GM23338 (cell line): ENCODE results near the gene CFAP100. TPM values are rescaled to one million over a fixed set of nuclear protein-coding genes. Genes with fewer than 3 reads are reported as not detected.

Experiments
- ATAC-seq: fragments of 200-7000 bp; cut with Tn5 transposase; 3 replicates; pipeline ENCODE4 v1.9.1; 2020
- DNase-seq: peaks from one replicate; pipeline ENCODE4 v3.0.0-alpha.2; 2015; ENCODE audit warnings: low spot score
- H2AFZ ChIP-seq: fragments of 200-600 bp; sonication (generic); 2 replicates; pipeline ENCODE4 v1.8.0; 2016; ENCODE audit warnings: antibody characterized with exemption, mild to moderate bottlenecking, moderate library complexity
- H3F3A ChIP-seq: fragments of 200-600 bp; sonication (generic); replicated peaks from 2 replicates; pipeline ENCODE4 v1.8.0; 2017; ENCODE audit warnings: antibody characterized with exemption, mixed run types, low read depth
- H3K27ac ChIP-seq: fragments of 200-600 bp; sonication (generic); 2 replicates; pipeline ENCODE4 v1.6.1; 2016; ENCODE audit warnings: low read depth
- H3K27me3 ChIP-seq: fragments of 200-600 bp; sonication (generic); 2 replicates; pipeline ENCODE4 v1.8.0; 2016; ENCODE audit warnings: mild to moderate bottlenecking, mixed run types, moderate library complexity; ENCODE audit not compliant: insufficient read depth
- H3K36me3 ChIP-seq: fragments of 200-600 bp; sonication (generic); 2 replicates; pipeline ENCODE4 v1.8.0; 2016; ENCODE audit warnings: mild to moderate bottlenecking; ENCODE audit not compliant: insufficient read depth
- H3K4me1 ChIP-seq: fragments of 200-600 bp; sonication (generic); 2 replicates; pipeline ENCODE4 v1.8.0; 2016; ENCODE audit warnings: mild to moderate bottlenecking, moderate library complexity; ENCODE audit not compliant: insufficient read depth
- H3K4me2 ChIP-seq: fragments of 200-600 bp; sonication (generic); 2 replicates; pipeline ENCODE4 v1.7.1; 2017; ENCODE audit warnings: mixed run types
- H3K4me3 ChIP-seq: fragments of 200-600 bp; sonication (generic); 2 replicates; pipeline ENCODE4 v1.6.1; 2016; ENCODE audit warnings: mixed run types
- H3K79me2 ChIP-seq: fragments of 200-600 bp; sonication (generic); replicated peaks from 2 replicates; pipeline ENCODE4 v1.8.0; 2017; ENCODE audit warnings: mild to moderate bottlenecking; ENCODE audit not compliant: insufficient read depth
- H3K9me2 ChIP-seq: fragments of 200-600 bp; sonication (generic); 2 replicates; pipeline ENCODE4 v1.8.0; 2017; ENCODE audit not compliant: insufficient read depth
- H4K20me1 ChIP-seq: fragments of 200-600 bp; sonication (generic); replicated peaks from 2 replicates; pipeline ENCODE4 v1.8.0; 2017; ENCODE audit warnings: mild to moderate bottlenecking; ENCODE audit not compliant: insufficient read depth
- H3K27ac Mint-ChIP-seq: 2 replicates; pipeline ENCODE4 v1.8.0; 2020; ENCODE audit warnings: inconsistent platforms, mild to moderate bottlenecking, moderate library complexity, mixed read lengths
- H3K27me3 Mint-ChIP-seq: 3 replicates; pipeline ENCODE4 v1.8.0; 2022; ENCODE audit warnings: low read depth, mild to moderate bottlenecking, moderate library complexity, mixed read lengths, inconsistent platforms; ENCODE audit not compliant: insufficient read depth, poor library complexity
- H3K36me3 Mint-ChIP-seq: 3 replicates; pipeline ENCODE4 v1.8.0; 2021; ENCODE audit warnings: low read depth, mild to moderate bottlenecking, inconsistent platforms, moderate library complexity, mixed read lengths
- H3K4me1 Mint-ChIP-seq: 3 replicates; pipeline ENCODE4 v1.8.0; 2020; ENCODE audit warnings: mild to moderate bottlenecking, inconsistent platforms, mixed read lengths
- H3K4me3 Mint-ChIP-seq: 3 replicates; pipeline ENCODE4 v1.8.0; 2021; ENCODE audit warnings: moderate library complexity, mild to moderate bottlenecking, inconsistent platforms, mixed read lengths
- H3K9me3 Mint-ChIP-seq: 3 replicates; pipeline ENCODE4 v1.8.0; 2020; ENCODE audit warnings: moderate library complexity, mild to moderate bottlenecking, inconsistent platforms, mixed read lengths
- CREB1 ChIP-seq: fragments of 250-450 bp; sonication (Bioruptor Pico); IDR thresholded peaks from 2 replicates; pipeline ENCODE4 v1.5.0; 2020; ENCODE audit warnings: low read depth, mild to moderate bottlenecking, moderate library complexity
- EZH2 ChIP-seq: fragments of 200-600 bp; sonication (generic); IDR thresholded peaks from one replicate; pipeline ENCODE4 v1.8.0; 2017; ENCODE audit warnings: antibody characterized with exemption, mild to moderate bottlenecking, low read depth; ENCODE audit not compliant: unreplicated experiment
- JUNB ChIP-seq: IDR thresholded peaks from one replicate; pipeline ENCODE4 v1.6.1; 2016; ENCODE audit warnings: antibody characterized with exemption; ENCODE audit not compliant: unreplicated experiment
- NANOG ChIP-seq: IDR thresholded peaks from 2 replicates; pipeline ENCODE4 v1.6.1; 2016; ENCODE audit warnings: antibody characterized with exemption, borderline replicate concordance
- POLR2AphosphoS5 ChIP-seq: IDR thresholded peaks from 2 replicates; pipeline ENCODE4 v1.6.1; 2016; ENCODE audit warnings: antibody characterized with exemption, low read depth
- ZNF462 ChIP-seq: fragments of 250-450 bp; sonication (Bioruptor Pico); IDR thresholded peaks from 2 replicates; pipeline ENCODE4 v1.5.0; 2020; ENCODE audit warnings: mild to moderate bottlenecking, moderate library complexity
- polyA plus RNA-seq: library from polyadenylated mRNA; unstranded; fragments of >200 nt; fragmentation: Nextera tagmentation; extraction: Ambion mirVana; gene quantifications from 2 replicates; pipeline ENCODE4 v1.2.1, GENCODE V29; 2016
- total RNA-seq: library from RNA; depleted of rRNA; stranded (reverse); fragments of >200 nt; shearing (Covaris generic); gene quantifications from 2 replicates; pipeline ENCODE4 v1.2.3, GENCODE V29; 2014

The CFAP100 gene
- total and polyA plus RNA-seq, 2 experiments from 2014 or later = 0.07 TPM; not detected in 1

GRCh38 chr3:126355777-126356372 lies 38.8 kb upstream of the CFAP100 start:
- peaks cover 18% of the 10 kb centered on the region for H3K4me1 Mint-ChIP-seq
- peak overlapping the region; percentile 95 for H3K4me3 Mint-ChIP-seq
- H3K27ac Mint-ChIP-seq = peak overlapping the region; percentile 61
- peak overlapping the region; percentile 69 for H3K4me3 ChIP-seq
- no peaks in the 10 kb centered on the region for H4K20me1 ChIP-seq
- H2AFZ ChIP-seq = peak overlapping the region; percentile 47; the same call in 1 of the 2 replicates
- H3K36me3 ChIP-seq = no peaks in the 10 kb centered on the region; the same call in 1 of the 2 replicates
- peak overlapping the region; percentile 88 for H3K4me2 ChIP-seq
- H3K27ac ChIP-seq = peak overlapping the region; percentile 80
- DNase-seq = peak; percentile 93
- H3K9me3 Mint-ChIP-seq = no peaks in the 10 kb centered on the region
- 0 out of 2 replicates have a peak, but pooled peaks have one; percentile 44 for TF ChIP-seq CREB1 (CRISPR knock-in tag)
- no peak for TF ChIP-seq ZNF462
- no peaks in the 10 kb centered on the region for H3K9me2 ChIP-seq
- peaks cover 24% of the 10 kb centered on the region for H3K27me3 Mint-ChIP-seq
- H3K79me2 ChIP-seq = no peaks in the 10 kb centered on the region
- H3K27me3 ChIP-seq = peaks cover 21% of the 10 kb centered on the region
- peaks cover 5% of the 10 kb centered on the region; the same call in 1 of the 2 replicates for H3F3A ChIP-seq
- peak; percentile 68 for ATAC-seq
- peaks cover 16% of the 10 kb centered on the region for H3K4me1 ChIP-seq
- peaks cover 11% of the 10 kb centered on the region for H3K36me3 Mint-ChIP-seq

GRCh38 chr3:126356373-126357264 lies 38.1 kb upstream of the CFAP100 start:
- Histone ChIP-seq H3F3A (peaks cover 5% of the 10 kb centered on the region; the same call in 1 of the 2 replicates), H3K36me3 (no peaks in the 10 kb centered on the region; the same call in 1 of the 2 replicates), H2AFZ (no peak overlapping the region), H3K27ac (no peak overlapping the region), H3K4me1 (peaks cover 16% of the 10 kb centered on the region), H3K4me3 (peak overlapping the region; percentile 69), H4K20me1 (no peaks in the 10 kb centered on the region), H3K27me3 (peaks cover 21% of the 10 kb centered on the region), H3K4me2 (peak overlapping the region; percentile 88), H3K79me2 (no peaks in the 10 kb centered on the region), H3K9me2 (no peaks in the 10 kb centered on the region)
- H3K27me3 Mint-ChIP-seq = peaks cover 24% of the 10 kb centered on the region
- no peaks in the 10 kb centered on the region for H3K9me3 Mint-ChIP-seq
- peaks cover 10% of the 10 kb centered on the region for H3K36me3 Mint-ChIP-seq
- DNase-seq (peak; percentile 41), ATAC-seq (peak; percentile 26)
- peaks cover 21% of the 10 kb centered on the region for H3K4me1 Mint-ChIP-seq
- TF ChIP-seq POLR2AphosphoS5 = no peak
- no peak for TF ChIP-seq EZH2
- TF ChIP-seq NANOG = no peak
- TF ChIP-seq JUNB = no peak
- peak overlapping the region; percentile 90 for H3K27ac Mint-ChIP-seq
- H3K4me3 Mint-ChIP-seq = peak overlapping the region; percentile 95
